Uterus (tissue), 4 donors: ENCODE measurements around the gene RNASE8. TPM values are rescaled to one million over a fixed set of nuclear protein-coding genes. Genes with fewer than 3 reads are reported as not detected.
A peak's percentile ranks its signal among the peaks of the same experiment; 100 is the strongest.

Experiments used
- DNase-seq, 2 donors: peaks; one replicate each; pipeline ENCODE4 v3.0.0-alpha.2; 2019 to 2020
- H3K27ac ChIP-seq, 2 donors: fragments of 200-600 bp; sonication (generic); 1 replicate in 1 of 2; 2 replicates in 1 of 2; pipeline ENCODE4 v1.5.1; 2016 to 2018
- H3K27me3 ChIP-seq, 2 donors: fragments of 200-600 bp; sonication (generic); one replicate each; pipeline ENCODE4 v1.5.1; 2018 to 2019; ENCODE audit warnings: control low read depth in 1 of 2
- H3K36me3 ChIP-seq, 2 donors: fragments of 200-600 bp; sonication (generic); one replicate each; pipeline ENCODE4 v1.5.1; 2019; ENCODE audit warnings: control low read depth in 1 of 2
- H3K4me1 ChIP-seq, 2 donors: fragments of 200-600 bp; sonication (generic); one replicate each; pipeline ENCODE4 v1.5.1; 2018 to 2019; ENCODE audit warnings: control low read depth in 1 of 2
- H3K4me3 ChIP-seq, 2 donors: fragments of 200-600 bp; sonication (generic); 1 replicate in 1 of 2; 2 replicates in 1 of 2; pipeline ENCODE4 v1.5.1; 2018 to 2019; ENCODE audit warnings: mild to moderate bottlenecking in 1 of 2
- H3K9me3 ChIP-seq, 2 donors: fragments of 200-600 bp; sonication (generic); one replicate each; pipeline ENCODE4 v1.5.1; 2019; ENCODE audit warnings: control low read depth in 1 of 2
- CTCF ChIP-seq, 4 experiments: fragments of 200-600 bp in 2 of 4; fragments of 450-650 bp in 2 of 4; sonication (generic) in 2 of 4; IDR thresholded peaks; one replicate each; pipeline ENCODE4 v1.5.1; 2016 to 2019; ENCODE audit warnings: antibody characterized with exemption in 4 of 4, mild to moderate bottlenecking in 2 of 4, moderate library complexity in 1 of 4
- POLR2A ChIP-seq, 2 donors: fragments of 450-650 bp; IDR thresholded peaks; one replicate each; pipeline ENCODE4 v1.6.1; 2016; ENCODE audit warnings: antibody characterized with exemption in 2 of 2, mild to moderate bottlenecking in 1 of 2, moderate library complexity in 1 of 2
- intact Hi-C: fragments of 100-400 bp; cut with DNase I; formaldehyde crosslinking; loops from one replicate; pipeline ENCODE4 v1.15.1; 2023; ENCODE audit warnings: low total_unique reads
- total RNA-seq, 4 donors: library from RNA; depleted of rRNA in 3 of 4; stranded (reverse); fragments of >200 nt in 3 of 4; gene quantifications; one replicate each; pipeline versions ENCODE4 v1.1.0 to v1.2.4, GENCODE V29; 2014 to 2023
- donor health status: DM: yes; HTN: yes; CAD: no.

RNASE8 gene
- total RNA-seq, 4 donors from 2014 or later: not detected

GRCh38 chr14:21071225-21072030, 13.8 kb downstream of the RNASE8 start:
- no peaks in the 10 kb centered on the region for H3K4me1 ChIP-seq
- H3K27me3 ChIP-seq: no peaks in the 10 kb centered on the region
- peak; percentile 88 to 90 for DNase-seq
- intact Hi-C loops: no loop called here
- peak overlapping the region; percentile 95 for H3K27ac ChIP-seq
- TF ChIP-seq POLR2A (IDR thresholded peaks at IDR 0.05) (peak in 1 of 2 donors; percentile 48), CTCF (IDR thresholded peaks at IDR 0.05) (no peak)
- no peaks in the 10 kb centered on the region for H3K9me3 ChIP-seq
- H3K4me3 ChIP-seq: peak overlapping the region; percentile 59 to 63
- no peaks in the 10 kb centered on the region for H3K36me3 ChIP-seq

- Histone ChIP-seq H3K4me3 (peak overlapping the region; percentile 59 to 63), H3K27me3 (no peaks in the 10 kb centered on the region), H3K36me3 (no peaks in the 10 kb centered on the region), H3K4me1 (no peaks in the 10 kb centered on the region), H3K27ac (peak overlapping the region; percentile 95), H3K9me3 (no peaks in the 10 kb centered on the region)
- DNase-seq: no peak
- TF ChIP-seq POLR2A (IDR thresholded peaks at IDR 0.05) (no peak), CTCF (IDR thresholded peaks at IDR 0.05) (peak in 1 of 4 experiments; percentile 14)
- intact Hi-C loops: no loop called here
These were observed 14.4 kb downstream of the RNASE8 start for GRCh38 chr14:21072031-21072473.

GRCh38 chr14:21072781-21073339, 15.2 kb downstream of the RNASE8 start:
- Histone ChIP-seq H3K36me3 (no peaks in the 10 kb centered on the region), H3K27ac (peak overlapping the region; percentile 95)

GRCh38 chr14:21073921-21074320, 16.3 kb downstream of the RNASE8 start:
- Histone ChIP-seq H3K27me3 (no peaks in the 10 kb centered on the region), H3K9me3 (no peaks in the 10 kb centered on the region), H3K27ac (peak overlapping the region in 1 of 2 donors; percentile 19), H3K4me3 (no peak overlapping the region), H3K36me3 (no peaks in the 10 kb centered on the region), H3K4me1 (no peaks in the 10 kb centered on the region)
- no peak for TF ChIP-seq POLR2A (IDR thresholded peaks at IDR 0.05)
- TF ChIP-seq CTCF (IDR thresholded peaks at IDR 0.05): no peak
- no peak for DNase-seq
- intact Hi-C loops: no loop called here

More at GRCh38 chr14:21072781-21073339, 15.2 kb downstream of the RNASE8 start:
- TF ChIP-seq CTCF (IDR thresholded peaks at IDR 0.05) (no peak), POLR2A (IDR thresholded peaks at IDR 0.05) (no peak)
- H3K9me3 ChIP-seq: no peaks in the 10 kb centered on the region
- DNase-seq: no peak
- intact Hi-C loops: no loop called here
- H3K4me1 ChIP-seq: no peaks in the 10 kb centered on the region
- H3K27me3 ChIP-seq: no peaks in the 10 kb centered on the region
- H3K4me3 ChIP-seq: no peak overlapping the region
